Thyroid gland (tissue), 4 donors: ENCODE data around the gene NFIA.

Experiments used
- POLR2A ChIP-seq, 2 donors: fragments of 450-650 bp; IDR thresholded peaks; one replicate each; pipeline ENCODE4 v1.6.1; 2017; ENCODE audit warnings: antibody characterized with exemption in 2 of 2, mild to moderate bottlenecking in 2 of 2, moderate library complexity in 1 of 2
- TF ChIP-seq, protein P1 (sequence below), 6 experiments: fragments of 200-600 bp in 3 of 6; fragments of 450-650 bp in 3 of 6; sonication (generic) in 3 of 6; IDR thresholded peaks; one replicate each; pipeline ENCODE4 v1.5.1; 2016 to 2019; ENCODE audit warnings: antibody characterized with exemption in 6 of 6, mild to moderate bottlenecking in 2 of 6, inconsistent platforms in 1 of 6, moderate library complexity in 1 of 6

DNA sequence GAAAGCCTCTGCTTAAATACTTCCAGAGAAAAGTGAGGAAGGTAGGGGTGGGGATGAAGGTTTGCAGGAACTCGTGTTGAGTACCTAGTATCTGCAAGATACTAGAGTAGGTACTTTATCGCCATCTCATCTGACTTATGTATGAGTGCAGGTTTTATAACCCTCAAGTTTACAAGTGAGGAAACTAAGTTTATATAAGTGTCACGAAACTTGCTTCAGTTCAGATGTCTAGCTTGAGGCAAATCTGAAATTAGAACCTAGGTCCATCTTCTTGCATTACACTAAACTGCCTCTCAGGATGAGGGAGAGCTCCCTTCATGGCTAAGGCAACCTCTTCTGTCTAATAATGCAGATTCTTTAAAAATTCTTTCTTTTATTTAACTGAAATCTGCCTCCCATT lies 43.5 kb downstream of the NFIA start:
- TF ChIP-seq, protein P1, sequence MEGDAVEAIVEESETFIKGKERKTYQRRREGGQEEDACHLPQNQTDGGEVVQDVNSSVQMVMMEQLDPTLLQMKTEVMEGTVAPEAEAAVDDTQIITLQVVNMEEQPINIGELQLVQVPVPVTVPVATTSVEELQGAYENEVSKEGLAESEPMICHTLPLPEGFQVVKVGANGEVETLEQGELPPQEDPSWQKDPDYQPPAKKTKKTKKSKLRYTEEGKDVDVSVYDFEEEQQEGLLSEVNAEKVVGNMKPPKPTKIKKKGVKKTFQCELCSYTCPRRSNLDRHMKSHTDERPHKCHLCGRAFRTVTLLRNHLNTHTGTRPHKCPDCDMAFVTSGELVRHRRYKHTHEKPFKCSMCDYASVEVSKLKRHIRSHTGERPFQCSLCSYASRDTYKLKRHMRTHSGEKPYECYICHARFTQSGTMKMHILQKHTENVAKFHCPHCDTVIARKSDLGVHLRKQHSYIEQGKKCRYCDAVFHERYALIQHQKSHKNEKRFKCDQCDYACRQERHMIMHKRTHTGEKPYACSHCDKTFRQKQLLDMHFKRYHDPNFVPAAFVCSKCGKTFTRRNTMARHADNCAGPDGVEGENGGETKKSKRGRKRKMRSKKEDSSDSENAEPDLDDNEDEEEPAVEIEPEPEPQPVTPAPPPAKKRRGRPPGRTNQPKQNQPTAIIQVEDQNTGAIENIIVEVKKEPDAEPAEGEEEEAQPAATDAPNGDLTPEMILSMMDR (IDR thresholded peaks at IDR 0.05) = no peak
- no peak for TF ChIP-seq POLR2A (IDR thresholded peaks at IDR 0.05)
